ENCODE measurements around the gene TXNDC11.

DNA sequence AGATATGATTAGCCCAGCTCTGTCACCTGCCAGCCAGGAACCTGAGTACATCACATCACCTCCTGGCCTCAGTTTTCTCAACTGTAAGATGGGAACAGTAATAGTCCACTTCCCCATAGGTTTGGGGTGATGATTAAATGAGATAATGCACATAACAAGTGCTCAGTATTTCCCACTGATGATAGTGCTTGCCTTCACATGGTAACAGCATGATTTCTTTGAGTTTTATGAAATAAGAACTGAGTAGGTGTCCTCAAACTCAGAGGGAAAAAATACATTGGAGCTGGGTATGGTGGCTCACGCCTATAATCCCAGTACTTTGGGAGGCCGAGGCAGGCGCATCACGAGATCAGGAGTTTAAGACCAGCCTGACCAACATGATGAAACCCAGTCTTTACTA, 104.5 kb downstream of the TXNDC11 start:
- TF ChIP-seq CTCF (IDR thresholded peaks at IDR 0.05) (no peak), NFE2L2 (conservative IDR thresholded peaks at IDR 0.05; ENCODE audit: low read length) (no peak), RCOR1 (IDR thresholded peaks at IDR 0.05; ENCODE audit: low read depth, low read length) (no peak), POLR2A (IDR thresholded peaks at IDR 0.05; ENCODE audit: low read length) (no peak)

All from A549 (cell line).